Activated T-cell treated with anti-CD3 and anti-CD28 coated beads for 48 hours (primary cell): ENCODE measurements around the gene FAM117A.
A peak's percentile ranks its signal among the peaks of the same experiment; 100 is the strongest.
"Not testable (repeated sequence)": the region's sequence is repeated elsewhere in the genome, so short reads cannot be mapped to it uniquely, and the experiment has no call there.

ENCODE experiments used
- DNase-seq: peaks from one replicate; pipeline ENCODE4 v3.0.0-alpha.2; 2020; ENCODE audit warnings: low read depth

The FAM117A gene

GRCh38 chr17:49739641-49740271, 24.2 kb downstream of the FAM117A start:
- peak; percentile 71 for DNase-seq

- DNase-seq: no peak
Observed at GRCh38 chr17:49738456-49739163, 25.3 kb downstream of the FAM117A start.

GRCh38 chr17:49734515-49735490, 29.1 kb downstream of the FAM117A start:
- no peak for DNase-seq

- DNase-seq: no peak
Observed at GRCh38 chr17:49731435-49731831, 32.5 kb downstream of the FAM117A start.

DNA sequence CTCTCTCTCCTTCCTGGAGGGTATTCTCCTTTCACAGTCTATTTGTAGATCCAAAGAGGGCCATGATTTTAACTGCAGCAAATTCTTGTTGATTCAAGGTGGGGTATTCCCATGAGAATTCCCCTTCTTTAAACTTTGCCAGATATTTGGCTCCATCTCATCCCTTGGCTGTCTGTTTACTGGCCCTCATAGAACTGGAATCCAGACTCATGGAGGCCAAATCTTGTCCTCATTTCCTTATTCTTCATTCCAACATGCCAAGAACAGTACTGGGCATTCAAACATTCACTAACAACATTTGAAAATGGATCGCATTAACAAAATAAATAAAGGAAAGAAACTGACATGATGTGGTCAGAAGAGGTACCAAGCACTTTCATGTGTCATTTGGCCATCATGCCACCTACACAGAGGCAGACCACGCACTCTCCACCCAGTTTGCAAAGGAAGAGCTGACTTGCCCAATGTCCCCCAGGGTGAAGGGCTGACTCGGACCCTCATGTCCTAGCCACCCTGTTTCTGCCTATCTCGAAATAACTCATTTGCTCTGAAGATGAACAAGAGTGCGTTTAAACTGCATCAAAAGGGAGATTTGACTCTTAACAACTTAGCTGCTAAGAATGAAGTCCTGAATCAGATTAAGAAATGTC, 33.0 kb downstream of the FAM117A start:
- no peak for DNase-seq

DNA sequence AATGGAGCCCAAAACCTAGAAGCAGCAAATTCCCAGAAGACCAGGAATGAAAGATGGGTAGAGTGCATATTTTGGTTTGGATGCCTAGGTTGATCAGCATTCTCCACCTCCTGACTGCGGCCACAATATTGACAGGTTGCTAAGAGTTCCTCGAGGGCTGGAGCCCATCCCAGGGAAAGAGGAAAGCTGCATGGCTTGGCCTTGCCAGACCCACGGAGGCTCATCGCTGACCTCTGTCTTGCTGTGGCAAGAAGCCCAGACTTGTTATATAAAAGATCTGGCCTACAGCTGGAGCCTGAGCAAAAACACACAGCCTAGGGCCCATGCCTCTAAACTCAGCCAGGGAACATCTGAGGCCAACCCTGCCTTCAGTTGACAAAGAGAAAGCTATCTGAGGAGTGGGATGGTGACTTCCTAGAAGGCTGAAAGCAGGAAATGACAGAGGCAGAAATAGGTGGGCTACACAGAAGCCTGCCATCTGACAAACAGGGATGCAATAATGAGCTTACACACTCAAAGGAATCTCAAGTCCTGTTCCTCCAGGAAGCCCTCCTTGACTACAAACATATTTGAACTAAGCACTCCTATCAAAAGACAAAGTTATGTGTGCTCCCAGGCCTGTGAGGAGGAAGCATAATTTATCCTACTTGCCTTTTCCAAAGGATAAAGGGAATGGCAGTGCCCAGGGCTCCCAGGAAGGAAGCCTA, 33.7 kb downstream of the FAM117A start:
- no peak for DNase-seq

DNA sequence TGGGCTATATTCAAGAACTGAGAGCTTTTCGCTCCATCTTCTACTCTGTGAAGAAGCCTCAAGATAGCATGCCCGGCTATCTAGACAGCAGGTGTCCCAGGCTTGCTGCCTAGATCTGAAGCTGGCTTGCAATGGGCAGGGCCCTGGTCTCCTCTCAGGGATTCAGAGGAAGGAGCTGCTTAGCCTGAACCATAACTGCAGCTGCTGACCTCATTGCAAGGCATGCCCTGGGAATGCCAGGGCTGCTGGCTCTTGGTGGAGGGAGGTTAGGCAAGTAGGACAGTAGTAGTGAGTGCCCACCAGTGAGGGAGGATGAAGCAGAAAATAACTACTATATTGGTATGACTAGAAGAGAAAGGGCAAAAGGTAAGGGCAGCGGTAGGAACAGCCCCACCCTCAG, 34.9 kb downstream of the FAM117A start:
- no peak for DNase-seq

DNA sequence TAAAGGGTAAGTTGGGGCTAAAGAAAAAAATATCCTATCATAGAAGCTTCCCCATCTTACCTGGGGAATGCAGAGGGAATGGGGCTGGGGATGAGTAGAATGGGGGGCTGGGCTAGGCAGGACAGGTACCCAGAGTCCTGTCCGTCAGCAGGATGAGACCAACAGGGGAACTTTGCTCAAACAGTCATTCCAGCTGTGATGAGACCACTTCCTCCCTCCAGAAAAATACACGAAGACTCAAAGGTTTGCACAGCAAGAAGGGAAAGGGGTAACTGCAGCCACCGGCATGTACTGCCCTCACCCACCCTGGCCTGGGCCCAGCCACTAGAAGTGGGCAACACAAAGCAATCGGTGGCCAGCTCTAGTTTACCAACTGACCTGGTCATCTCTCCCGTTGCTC, 35.5 kb downstream of the FAM117A start:
- DNase-seq: no peak

DNA sequence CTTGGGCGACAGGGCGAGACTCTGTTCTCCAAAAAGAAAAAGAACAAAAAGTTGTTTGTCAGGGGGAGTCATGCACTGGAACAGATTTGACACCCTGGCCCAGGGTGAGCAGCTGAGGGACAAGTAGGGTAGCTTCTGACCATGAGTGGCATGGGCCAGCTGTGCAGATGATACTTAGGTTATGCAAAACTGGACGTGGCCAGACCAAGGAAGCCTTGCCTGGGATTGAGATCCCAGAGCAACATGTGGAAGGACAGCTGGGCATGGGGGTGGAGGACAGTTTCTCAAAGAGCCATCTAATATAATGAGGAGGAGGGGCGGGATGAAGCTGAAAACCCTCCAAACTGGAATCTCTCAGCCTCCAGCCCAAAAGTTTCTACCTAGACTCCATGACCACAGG, 36.6 kb downstream of the FAM117A start:
- no peak for DNase-seq

GRCh38 chr17:49725452-49726130, 38.3 kb downstream of the FAM117A start:
- no peak for DNase-seq

DNA sequence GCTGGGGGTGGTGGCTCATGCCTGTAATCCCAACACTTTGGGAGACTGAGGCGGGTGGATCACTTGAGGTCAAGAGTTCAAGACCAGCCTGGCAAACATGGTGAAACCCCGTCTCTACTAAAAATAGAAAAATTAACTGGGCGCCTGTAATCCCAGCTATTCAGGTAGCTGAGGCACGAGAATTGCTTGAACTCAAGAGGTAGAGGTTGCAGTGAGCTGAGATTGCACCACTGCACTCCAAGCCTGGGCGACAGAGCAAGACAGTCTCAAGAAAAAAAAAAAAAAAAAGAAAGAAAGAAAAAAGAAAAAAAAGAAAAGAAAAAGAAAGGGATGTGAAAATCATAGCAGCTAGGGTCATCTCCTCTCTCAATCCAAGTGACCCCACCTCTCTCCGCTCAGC, 39.4 kb downstream of the FAM117A start:
- not testable (repeated sequence) for DNase-seq

- no peak for DNase-seq
Observed at GRCh38 chr17:49723423-49723822, 40.5 kb downstream of the FAM117A start.

DNA sequence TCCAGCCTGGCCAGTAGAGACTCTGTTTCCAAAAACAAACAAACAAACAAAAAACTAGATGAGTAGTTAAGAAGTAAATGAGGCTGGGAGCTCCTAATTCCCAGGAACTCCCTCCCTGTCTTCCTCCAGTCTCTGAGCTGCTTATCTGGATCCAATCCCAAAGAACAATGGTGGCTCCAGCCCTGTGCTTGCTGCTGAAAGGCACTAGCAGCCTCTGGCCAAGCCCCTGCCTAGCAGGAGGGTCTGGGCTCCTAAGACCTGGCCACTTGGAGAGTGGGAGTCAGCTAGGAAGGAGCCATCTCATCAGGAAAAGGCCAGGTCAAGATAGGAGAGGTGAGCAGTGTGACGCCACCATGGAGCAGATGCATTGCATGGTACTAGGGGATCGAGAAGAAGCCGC, 41.9 kb downstream of the FAM117A start:
- no peak for DNase-seq

GRCh38 chr17:49717371-49717861, 46.5 kb downstream of the FAM117A start:
- DNase-seq: no peak

DNA sequence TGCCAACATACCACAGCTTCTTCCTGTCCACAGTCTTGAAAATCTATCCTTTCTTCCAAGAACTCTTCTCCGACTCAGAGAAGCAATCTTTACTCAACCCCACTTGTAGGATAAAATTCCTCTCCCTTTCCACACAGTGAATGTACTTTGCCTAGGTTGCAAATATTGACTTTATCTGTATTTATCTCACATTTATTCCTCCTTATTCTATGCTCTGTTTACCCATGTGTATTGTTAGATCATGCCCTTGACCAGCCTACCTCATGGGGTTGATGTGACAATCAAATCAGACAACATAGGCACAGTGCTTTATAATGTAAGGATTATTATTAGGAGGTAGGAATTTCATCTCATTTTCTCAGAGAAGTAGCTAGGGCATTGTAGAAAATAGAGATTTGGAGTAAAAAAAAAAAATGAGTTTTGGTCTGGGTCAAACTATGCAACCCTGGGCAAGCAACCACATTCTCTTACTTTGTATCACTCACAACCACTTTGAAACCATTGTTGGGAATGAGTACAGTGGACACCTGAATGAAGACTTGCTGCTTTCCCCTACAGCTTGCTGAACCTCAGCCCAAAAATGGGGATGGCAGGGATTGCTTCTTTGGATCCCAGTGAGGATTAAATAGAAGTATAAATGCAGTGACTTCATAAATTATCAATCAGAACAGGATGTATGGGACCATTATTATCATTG, 47.1 kb downstream of the FAM117A start:
- no peak for DNase-seq

- no peak for DNase-seq
Observed at GRCh38 chr17:49715717-49716279, 48.1 kb downstream of the FAM117A start.

GRCh38 chr17:49715216-49715615, 48.7 kb downstream of the FAM117A start:
- DNase-seq: no peak

- DNase-seq: no peak
Observed at GRCh38 chr17:49708515-49709183, 55.3 kb downstream of the FAM117A start.
